SU-DHL-6 (cell line): Measurements from ENCODE around the gene DNMT3A.

Experiments
- H2AFZ ChIP-seq: fragments of 200-600 bp; sonication (generic); 2 replicates; pipeline ENCODE4 v1.6.1; 2014; ENCODE audit warnings: low read depth, mild to moderate bottlenecking, moderate library complexity, mixed read lengths, antibody characterized with exemption, low read length; ENCODE audit not compliant: severe bottlenecking
- H3F3A ChIP-seq: fragments of 200-600 bp; shearing (Covaris generic); 2 replicates; pipeline ENCODE4 v1.6.0; 2016; ENCODE audit warnings: antibody characterized with exemption, mild to moderate bottlenecking; ENCODE audit not compliant: insufficient read depth
- H3K27ac ChIP-seq: fragments of 200-600 bp; sonication (generic); 2 replicates; pipeline ENCODE4 v1.5.1; 2016; ENCODE audit warnings: low read depth, mild to moderate bottlenecking, low read length, moderate library complexity, mixed read lengths
- H3K27me3 ChIP-seq: fragments of 200-600 bp; sonication (generic), shearing (Covaris generic); 2 replicates; pipeline ENCODE4 v1.6.0; 2014; ENCODE audit warnings: mild to moderate bottlenecking, low read length
- H3K36me3 ChIP-seq: fragments of 200-600 bp; sonication (generic); 2 replicates; pipeline ENCODE4 v1.6.1; 2014; ENCODE audit warnings: mild to moderate bottlenecking, low read length, mixed read lengths
- H3K4me2 ChIP-seq: fragments of 300-600, 200-600 bp; shearing (Covaris generic), sonication (generic); 2 replicates; pipeline ENCODE4 v1.6.0; 2014; ENCODE audit warnings: low read length, low read depth, mild to moderate bottlenecking; ENCODE audit not compliant: poor library complexity, severe bottlenecking
- H3K4me3 ChIP-seq: fragments of 200-600 bp; sonication (generic); 2 replicates; pipeline ENCODE4 v1.5.1; 2014; ENCODE audit warnings: antibody characterized with exemption, low read length, mild to moderate bottlenecking, mixed read lengths; ENCODE audit not compliant: insufficient read depth, poor library complexity, severe bottlenecking
- H3K79me2 ChIP-seq: fragments of 200-600 bp; sonication (generic); 2 replicates; pipeline ENCODE4 v1.6.1; 2014; ENCODE audit warnings: mild to moderate bottlenecking, low read length, moderate library complexity; ENCODE audit not compliant: insufficient read depth
- H3K9ac ChIP-seq: fragments of 200-600 bp; sonication (generic); 2 replicates; pipeline ENCODE4 v1.7.0; 2014; ENCODE audit warnings: mild to moderate bottlenecking, low read length
- H3K9me2 ChIP-seq: fragments of 200-600 bp; sonication (generic); replicated peaks from 2 replicates; pipeline ENCODE4 v1.6.1; 2014; ENCODE audit warnings: low read length; ENCODE audit not compliant: insufficient read depth
- H3K9me3 ChIP-seq: fragments of 200-600 bp; sonication (generic); 2 replicates; pipeline ENCODE4 v1.6.1; 2014; ENCODE audit warnings: low read length, mixed read lengths; ENCODE audit not compliant: insufficient read depth
- H4K20me1 ChIP-seq: fragments of 200-600 bp; sonication (generic); 2 replicates; pipeline ENCODE4 v1.6.1; 2014; ENCODE audit warnings: low read depth, mild to moderate bottlenecking, antibody characterized with exemption, low read length, moderate library complexity, mixed read lengths
- EZH2phosphoT487 ChIP-seq: fragments of 200-600 bp; sonication (generic), shearing (Covaris generic); conservative IDR thresholded peaks from 2 replicates; pipeline ENCODE4 v1.6.1; 2018; ENCODE audit warnings: mild to moderate bottlenecking, antibody characterized with exemption, low read length, moderate library complexity, mixed read lengths
- TF ChIP-seq, protein P1 (sequence below): fragments of 200-600 bp; sonication (generic); IDR thresholded peaks from one replicate; pipeline ENCODE4 v1.5.1; 2017; ENCODE audit warnings: antibody characterized with exemption, mild to moderate bottlenecking, low read length, moderate library complexity; ENCODE audit not compliant: insufficient read depth, poor library complexity, severe bottlenecking

The DNMT3A gene

GRCh38 chr2:25251071-25251421 is 90.7 kb downstream of the DNMT3A start:
- no peak overlapping the region for H3K27ac ChIP-seq
- no peaks in the 10 kb centered on the region for H3K79me2 ChIP-seq
- H3K36me3 ChIP-seq, result no peaks in the 10 kb centered on the region
- no peak overlapping the region for H3K9ac ChIP-seq
- no peak overlapping the region for H3K4me3 ChIP-seq
- H3K9me3 ChIP-seq, result no peaks in the 10 kb centered on the region
- no peak overlapping the region for H3K4me2 ChIP-seq
- no peaks in the 10 kb centered on the region for H3K9me2 ChIP-seq
- no peaks in the 10 kb centered on the region for H4K20me1 ChIP-seq
- no peaks in the 10 kb centered on the region for H3F3A ChIP-seq
- H2AFZ ChIP-seq, result no peak overlapping the region
- H3K27me3 ChIP-seq, result no peaks in the 10 kb centered on the region
- no peak for TF ChIP-seq EZH2phosphoT487

- Histone ChIP-seq H3K9me2 (no peaks in the 10 kb centered on the region), H3K4me2 (no peak overlapping the region), H4K20me1 (no peaks in the 10 kb centered on the region), H2AFZ (no peak overlapping the region), H3K4me3 (no peak overlapping the region), H3K27ac (no peak overlapping the region), H3K9me3 (no peaks in the 10 kb centered on the region), H3K27me3 (no peaks in the 10 kb centered on the region), H3K36me3 (no peaks in the 10 kb centered on the region), H3K79me2 (no peaks in the 10 kb centered on the region), H3F3A (no peaks in the 10 kb centered on the region), H3K9ac (no peak overlapping the region)
- TF ChIP-seq EZH2phosphoT487, result no peak
- TF ChIP-seq, protein P1, sequence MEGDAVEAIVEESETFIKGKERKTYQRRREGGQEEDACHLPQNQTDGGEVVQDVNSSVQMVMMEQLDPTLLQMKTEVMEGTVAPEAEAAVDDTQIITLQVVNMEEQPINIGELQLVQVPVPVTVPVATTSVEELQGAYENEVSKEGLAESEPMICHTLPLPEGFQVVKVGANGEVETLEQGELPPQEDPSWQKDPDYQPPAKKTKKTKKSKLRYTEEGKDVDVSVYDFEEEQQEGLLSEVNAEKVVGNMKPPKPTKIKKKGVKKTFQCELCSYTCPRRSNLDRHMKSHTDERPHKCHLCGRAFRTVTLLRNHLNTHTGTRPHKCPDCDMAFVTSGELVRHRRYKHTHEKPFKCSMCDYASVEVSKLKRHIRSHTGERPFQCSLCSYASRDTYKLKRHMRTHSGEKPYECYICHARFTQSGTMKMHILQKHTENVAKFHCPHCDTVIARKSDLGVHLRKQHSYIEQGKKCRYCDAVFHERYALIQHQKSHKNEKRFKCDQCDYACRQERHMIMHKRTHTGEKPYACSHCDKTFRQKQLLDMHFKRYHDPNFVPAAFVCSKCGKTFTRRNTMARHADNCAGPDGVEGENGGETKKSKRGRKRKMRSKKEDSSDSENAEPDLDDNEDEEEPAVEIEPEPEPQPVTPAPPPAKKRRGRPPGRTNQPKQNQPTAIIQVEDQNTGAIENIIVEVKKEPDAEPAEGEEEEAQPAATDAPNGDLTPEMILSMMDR, result no peak
Measured at GRCh38 chr2:25250331-25251070, 91.2 kb downstream of the DNMT3A start.

DNA sequence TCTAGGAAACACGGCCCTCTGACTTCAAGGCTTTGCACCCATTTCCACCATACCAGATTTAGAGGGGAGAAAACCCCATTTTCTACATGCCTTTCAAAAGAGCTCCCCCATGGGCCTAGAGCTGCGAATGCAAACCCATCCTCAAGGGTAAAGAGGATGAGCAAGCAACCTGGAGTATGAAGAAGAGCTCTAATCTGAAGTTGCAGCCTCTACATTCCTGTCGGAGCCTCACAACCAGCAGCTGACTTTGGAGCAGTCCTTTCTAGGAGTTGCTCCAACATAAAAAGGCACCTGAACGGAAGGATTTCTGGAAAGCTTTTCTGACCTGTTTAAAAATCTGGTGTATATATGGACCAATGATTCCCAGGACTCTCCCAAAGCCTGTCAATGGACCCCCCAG is 91.9 kb downstream of the DNMT3A start:
- Histone ChIP-seq H3F3A (no peaks in the 10 kb centered on the region), H3K9me2 (no peaks in the 10 kb centered on the region), H3K9ac (no peak overlapping the region), H3K9me3 (no peaks in the 10 kb centered on the region), H3K27ac (no peak overlapping the region), H3K4me2 (no peak overlapping the region), H2AFZ (no peak overlapping the region), H3K79me2 (no peaks in the 10 kb centered on the region), H3K4me3 (no peak overlapping the region), H4K20me1 (no peaks in the 10 kb centered on the region), H3K36me3 (no peaks in the 10 kb centered on the region), H3K27me3 (no peaks in the 10 kb centered on the region)
- TF ChIP-seq, protein P1, result no peak
- no peak for TF ChIP-seq EZH2phosphoT487

DNA sequence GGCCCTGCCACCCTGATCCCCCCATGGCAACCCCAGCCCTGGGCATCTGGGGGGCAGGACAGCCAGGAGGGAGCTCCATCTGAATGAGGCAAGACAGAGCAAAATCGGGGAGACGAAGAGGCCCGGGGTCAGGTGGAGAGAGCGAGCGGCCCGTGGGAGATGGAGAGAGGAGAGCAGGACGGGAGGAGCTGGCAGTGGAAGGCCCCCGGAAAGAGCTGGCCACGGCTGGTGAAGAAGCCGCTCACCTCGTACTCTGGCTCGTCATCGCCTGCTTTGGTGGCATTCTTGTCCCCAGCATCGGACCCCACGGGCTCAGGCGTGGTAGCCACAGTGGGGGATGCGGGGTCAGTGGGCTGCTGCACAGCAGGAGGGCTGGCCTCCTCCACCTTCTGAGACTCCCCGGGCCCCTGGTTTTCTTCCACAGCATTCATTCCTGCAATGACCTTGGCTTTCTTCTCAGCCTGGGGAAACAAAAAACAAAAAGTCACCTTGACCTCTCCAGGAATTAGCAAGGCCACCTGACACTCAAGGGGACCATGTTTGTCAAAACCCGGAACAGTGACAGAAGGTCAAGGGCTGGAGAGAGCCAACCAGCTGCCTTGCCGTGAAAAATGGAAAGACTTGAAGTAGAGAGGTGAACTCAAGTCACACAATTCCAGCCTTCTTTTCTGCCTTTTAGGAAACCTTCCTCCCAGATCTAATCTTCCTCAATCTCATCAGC is 93.8 kb downstream of the DNMT3A start:
- H3K9me3 ChIP-seq, result no peaks in the 10 kb centered on the region
- H3K4me2 ChIP-seq, result no peak overlapping the region
- H3K79me2 ChIP-seq, result no peaks in the 10 kb centered on the region
- no peak for TF ChIP-seq EZH2phosphoT487
- TF ChIP-seq, protein P1, result no peak
- no peak overlapping the region for H2AFZ ChIP-seq
- H4K20me1 ChIP-seq, result no peaks in the 10 kb centered on the region
- H3K9me2 ChIP-seq, result no peaks in the 10 kb centered on the region
- no peak overlapping the region for H3K4me3 ChIP-seq
- no peaks in the 10 kb centered on the region for H3K36me3 ChIP-seq
- no peaks in the 10 kb centered on the region for H3F3A ChIP-seq
- H3K27ac ChIP-seq, result no peak overlapping the region
- H3K27me3 ChIP-seq, result no peaks in the 10 kb centered on the region
- no peak overlapping the region for H3K9ac ChIP-seq
